ENCODE results near the gene NR2F2. TPM values are rescaled to one million over a fixed set of nuclear protein-coding genes. Genes with fewer than 3 reads are reported as not detected.

The NR2F2 gene
- total and polyA plus RNA-seq, 2 of the 13 experiments (the other 11 are each of a cell fraction or from before 2014, with no cell fraction given), result 3.5 to 4.7 TPM

DNA sequence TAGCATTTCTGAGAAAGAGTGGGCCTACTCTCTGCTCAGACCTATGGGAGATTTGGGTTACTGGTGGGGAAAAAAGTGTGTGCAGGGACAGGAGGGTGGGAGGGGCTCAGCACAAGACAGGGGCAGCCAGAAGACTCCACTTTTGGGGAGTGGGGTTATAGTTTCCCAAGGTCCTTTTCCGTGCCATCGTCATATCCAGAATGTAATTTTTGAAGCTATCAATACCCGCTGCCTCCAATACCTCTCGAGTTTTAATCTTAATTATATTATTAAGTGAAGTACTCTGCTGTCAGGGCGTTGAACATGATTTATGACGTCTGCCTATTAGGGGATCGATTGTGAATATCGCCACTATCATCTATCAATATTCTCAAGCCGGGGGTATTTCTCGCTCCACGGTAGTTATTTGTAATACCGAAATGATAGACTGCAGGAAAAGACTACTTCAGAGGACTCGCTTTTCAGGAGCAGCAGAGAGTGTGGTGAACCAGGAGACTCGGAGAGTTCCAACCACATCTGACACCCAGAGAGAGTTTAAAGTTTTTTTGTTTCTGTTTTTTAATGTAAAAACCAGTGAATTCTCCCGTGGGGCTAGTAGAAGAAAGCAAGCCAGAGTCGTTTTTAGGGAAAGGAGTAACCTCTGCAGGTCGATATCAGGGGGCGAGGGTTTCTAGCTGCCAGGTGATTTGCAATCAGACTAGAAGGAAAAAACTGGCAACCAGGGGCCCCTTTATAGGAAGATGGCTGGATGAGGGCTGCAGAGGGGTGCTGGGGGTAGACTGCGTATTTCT is 20.6 kb downstream of the NR2F2 start (continued):
- TF ChIP-seq, protein P1, sequence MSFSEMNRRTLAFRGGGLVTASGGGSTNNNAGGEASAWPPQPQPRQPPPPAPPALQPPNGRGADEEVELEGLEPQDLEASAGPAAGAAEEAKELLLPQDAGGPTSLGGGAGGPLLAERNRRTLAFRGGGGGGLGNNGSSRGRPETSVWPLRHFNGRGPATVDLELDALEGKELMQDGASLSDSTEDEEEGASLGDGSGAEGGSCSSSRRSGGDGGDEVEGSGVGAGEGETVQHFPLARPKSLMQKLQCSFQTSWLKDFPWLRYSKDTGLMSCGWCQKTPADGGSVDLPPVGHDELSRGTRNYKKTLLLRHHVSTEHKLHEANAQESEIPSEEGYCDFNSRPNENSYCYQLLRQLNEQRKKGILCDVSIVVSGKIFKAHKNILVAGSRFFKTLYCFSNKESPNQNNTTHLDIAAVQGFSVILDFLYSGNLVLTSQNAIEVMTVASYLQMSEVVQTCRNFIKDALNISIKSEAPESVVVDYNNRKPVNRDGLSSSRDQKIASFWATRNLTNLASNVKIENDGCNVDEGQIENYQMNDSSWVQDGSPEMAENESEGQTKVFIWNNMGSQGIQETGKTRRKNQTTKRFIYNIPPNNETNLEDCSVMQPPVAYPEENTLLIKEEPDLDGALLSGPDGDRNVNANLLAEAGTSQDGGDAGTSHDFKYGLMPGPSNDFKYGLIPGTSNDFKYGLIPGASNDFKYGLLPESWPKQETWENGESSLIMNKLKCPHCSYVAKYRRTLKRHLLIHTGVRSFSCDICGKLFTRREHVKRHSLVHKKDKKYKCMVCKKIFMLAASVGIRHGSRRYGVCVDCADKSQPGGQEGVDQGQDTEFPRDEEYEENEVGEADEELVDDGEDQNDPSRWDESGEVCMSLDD (CRISPR knock-in tag; IDR thresholded peaks at IDR 0.05; ENCODE audit: borderline replicate concordance), result no peak
- TF ChIP-seq MZF1 (CRISPR knock-in tag; IDR thresholded peaks at IDR 0.05; ENCODE audit: borderline replicate concordance) (no peak), ZNF232 (CRISPR knock-in tag; IDR thresholded peaks at IDR 0.05; ENCODE audit: borderline replicate concordance) (no peak), ZHX2 (IDR thresholded peaks at IDR 0.05; ENCODE audit: low read depth) (no peak), ZHX2 (CRISPR knock-in tag; IDR thresholded peaks at IDR 0.05; ENCODE audit: borderline replicate concordance) (no peak), PHF20 (CRISPR knock-in tag; IDR thresholded peaks at IDR 0.05) (no peak)
- TF ChIP-seq, protein P2, sequence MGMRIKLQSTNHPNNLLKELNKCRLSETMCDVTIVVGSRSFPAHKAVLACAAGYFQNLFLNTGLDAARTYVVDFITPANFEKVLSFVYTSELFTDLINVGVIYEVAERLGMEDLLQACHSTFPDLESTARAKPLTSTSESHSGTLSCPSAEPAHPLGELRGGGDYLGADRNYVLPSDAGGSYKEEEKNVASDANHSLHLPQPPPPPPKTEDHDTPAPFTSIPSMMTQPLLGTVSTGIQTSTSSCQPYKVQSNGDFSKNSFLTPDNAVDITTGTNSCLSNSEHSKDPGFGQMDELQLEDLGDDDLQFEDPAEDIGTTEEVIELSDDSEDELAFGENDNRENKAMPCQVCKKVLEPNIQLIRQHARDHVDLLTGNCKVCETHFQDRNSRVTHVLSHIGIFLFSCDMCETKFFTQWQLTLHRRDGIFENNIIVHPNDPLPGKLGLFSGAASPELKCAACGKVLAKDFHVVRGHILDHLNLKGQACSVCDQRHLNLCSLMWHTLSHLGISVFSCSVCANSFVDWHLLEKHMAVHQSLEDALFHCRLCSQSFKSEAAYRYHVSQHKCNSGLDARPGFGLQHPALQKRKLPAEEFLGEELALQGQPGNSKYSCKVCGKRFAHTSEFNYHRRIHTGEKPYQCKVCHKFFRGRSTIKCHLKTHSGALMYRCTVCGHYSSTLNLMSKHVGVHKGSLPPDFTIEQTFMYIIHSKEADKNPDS (CRISPR knock-in tag; IDR thresholded peaks at IDR 0.05), result no peak
